HL-60/S4 treated with phorbol 12-myristate 13-acetate at 8.2 ng/mL for 4 days and 3 days (cell line): ENCODE measurements around the gene VASN.
"Not testable (repeated sequence)": the region's sequence is repeated elsewhere in the genome, so short reads cannot be mapped to it uniquely, and the experiment has no call there.

Source experiments
- in situ Hi-C: fragments of 300-500 bp; cut with MboI; formaldehyde crosslinking; loops from 2 replicates; pipeline ENCODE4 v1.15.0; 2022; ENCODE audit warnings: low sequenced_read_pairs

The VASN gene

DNA sequence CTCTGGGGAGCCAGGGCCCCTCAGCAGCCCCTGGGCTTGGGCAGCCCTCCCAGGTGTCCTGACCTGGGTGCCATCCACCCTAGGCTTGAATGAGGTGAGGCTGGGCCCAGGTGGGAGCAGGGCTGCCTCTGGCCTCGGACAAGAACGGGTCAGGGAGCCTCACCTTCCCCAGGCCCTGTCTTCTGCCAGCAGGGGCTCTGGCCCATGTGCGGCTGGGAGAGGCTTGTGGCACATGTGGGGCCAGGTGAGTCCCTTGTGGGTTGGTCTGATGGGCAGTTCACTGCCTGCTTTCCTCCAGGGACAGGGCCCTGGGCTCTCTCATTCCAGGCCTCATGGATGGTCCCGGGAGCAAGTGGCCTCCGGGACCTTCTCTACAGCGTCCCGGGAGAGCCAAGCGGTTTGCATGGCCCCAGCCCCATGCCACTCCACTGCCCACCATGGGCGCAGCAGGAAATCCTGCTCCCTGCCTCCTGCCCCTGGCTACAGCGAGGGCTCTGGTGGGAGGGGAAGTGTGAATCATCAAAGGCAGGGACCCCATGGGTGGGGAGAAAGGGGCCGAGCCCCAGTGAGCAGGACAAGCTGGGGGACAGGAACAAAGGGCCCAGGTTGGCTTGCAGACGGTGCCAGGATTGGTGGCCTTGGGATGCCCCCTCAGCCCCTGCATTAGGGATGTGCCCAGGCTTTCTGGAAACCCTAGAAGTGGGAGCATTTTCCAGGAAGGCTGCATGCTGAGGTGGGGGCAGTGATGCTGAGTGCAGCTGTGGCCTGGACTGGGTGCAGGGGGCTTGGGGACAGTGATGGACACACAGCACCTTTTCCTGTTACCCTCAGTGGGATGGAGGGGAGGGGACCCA, 12.2 kb downstream of the VASN start:
- in situ Hi-C loops, result no loop called here

DNA sequence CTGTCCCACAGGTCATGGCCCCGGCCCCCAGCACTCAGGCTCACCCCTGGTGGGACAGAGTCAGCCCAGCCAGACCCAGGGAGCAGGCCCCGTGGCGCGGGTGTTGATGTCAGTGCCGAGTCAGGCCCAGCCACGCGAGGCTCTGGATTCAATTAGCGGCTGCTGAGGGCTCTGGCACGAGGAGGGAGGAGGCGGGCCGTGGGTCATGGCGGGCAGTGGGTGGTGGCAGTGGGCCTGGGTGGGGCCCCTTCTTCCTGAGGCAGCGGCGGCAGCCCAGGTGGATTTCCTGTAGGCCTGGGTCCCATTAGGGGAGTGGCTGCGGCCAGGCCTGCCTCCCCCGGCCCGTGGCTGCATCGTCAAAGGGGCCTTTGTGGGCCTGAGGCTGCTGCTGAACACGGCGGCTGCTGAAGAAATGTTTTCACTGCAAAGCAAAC, 12.9 kb downstream of the VASN start:
- in situ Hi-C loops, result no loop called here

DNA sequence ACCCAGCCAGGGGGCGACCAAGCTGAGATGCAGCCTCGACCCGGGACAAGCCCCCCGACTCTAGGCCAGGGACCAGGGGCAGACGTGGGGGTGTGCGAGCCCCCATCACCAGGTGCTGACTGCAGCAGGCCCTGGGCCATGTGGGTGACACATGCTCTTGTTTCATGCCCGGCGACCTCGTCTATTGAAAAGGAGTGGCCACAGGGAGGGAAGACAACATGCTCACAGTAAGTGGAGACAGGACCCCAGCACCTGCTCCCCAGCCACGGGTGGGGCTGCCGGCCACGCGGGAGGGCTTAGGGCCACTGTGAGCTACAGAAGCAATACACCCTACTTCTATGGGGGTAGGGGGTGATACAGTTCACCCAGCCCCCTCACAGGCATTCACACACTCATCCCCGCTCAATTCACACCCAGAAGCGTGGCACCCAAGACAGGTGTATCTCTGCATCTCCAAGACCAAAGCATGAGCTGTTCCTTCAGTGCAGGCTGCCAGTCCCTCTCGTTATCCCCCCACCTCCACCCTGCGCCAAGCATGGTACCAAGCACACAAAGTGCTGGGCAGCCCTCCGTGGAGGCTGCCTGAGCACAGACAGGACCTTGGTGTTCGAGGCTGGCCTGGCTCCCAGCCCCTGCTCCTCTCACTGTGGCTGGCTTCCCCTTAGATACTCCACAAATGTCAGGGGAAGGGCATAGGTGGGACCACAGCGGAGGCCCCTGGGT, 13.6 kb downstream of the VASN start:
- in situ Hi-C loops, result no loop called here

DNA sequence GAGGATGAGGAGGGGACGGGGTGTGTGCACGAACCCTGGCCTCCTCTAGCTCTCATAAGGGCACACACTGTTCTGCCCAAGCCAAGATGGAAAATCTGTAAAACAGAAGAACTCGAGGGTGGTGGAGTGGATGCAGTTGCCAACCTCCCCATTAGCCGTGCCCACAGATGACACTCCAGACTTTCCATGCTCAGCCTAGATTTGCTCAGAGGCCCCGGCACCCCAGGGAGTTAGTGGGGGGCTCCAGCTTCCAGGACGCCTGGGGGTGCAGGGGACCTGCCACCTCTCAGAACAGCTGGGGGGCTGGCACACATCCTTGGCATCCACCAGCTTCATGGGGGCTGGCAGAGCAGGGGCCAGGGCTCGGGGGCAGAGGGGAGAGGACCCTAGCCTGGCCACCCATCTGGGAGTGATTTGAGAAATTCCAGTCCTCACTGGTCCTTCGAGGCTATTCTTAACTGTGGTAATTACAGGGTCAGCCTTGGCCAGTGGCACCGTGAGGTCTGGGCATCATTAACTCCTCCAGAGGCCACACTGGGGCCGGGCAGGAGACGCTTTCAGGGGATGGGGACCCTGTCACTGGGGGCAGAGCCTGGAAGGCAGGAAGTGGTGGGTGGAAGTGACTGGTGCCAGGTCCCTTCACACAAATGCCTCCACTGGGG, 14.3 kb downstream of the VASN start:
- in situ Hi-C loops, result no loop called here

DNA sequence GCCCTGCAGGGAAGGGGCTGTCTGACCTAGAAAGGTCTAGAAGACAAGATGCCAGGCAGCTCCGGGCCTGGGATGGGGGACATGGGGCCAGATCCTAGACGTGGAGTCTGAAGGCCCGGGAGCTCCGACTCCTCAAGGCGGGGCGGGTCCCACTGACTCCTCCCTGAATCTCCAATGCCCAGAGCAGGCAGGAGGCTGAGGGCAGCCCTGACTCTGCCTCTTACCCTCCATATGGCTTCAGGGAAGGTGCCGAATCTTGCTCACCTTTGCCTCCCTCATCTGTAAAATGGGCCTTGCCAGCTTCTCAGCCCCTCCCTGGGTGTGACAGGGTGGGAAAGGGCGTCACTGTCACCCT, 14.8 kb downstream of the VASN start:
- in situ Hi-C loops, result no loop called here

DNA sequence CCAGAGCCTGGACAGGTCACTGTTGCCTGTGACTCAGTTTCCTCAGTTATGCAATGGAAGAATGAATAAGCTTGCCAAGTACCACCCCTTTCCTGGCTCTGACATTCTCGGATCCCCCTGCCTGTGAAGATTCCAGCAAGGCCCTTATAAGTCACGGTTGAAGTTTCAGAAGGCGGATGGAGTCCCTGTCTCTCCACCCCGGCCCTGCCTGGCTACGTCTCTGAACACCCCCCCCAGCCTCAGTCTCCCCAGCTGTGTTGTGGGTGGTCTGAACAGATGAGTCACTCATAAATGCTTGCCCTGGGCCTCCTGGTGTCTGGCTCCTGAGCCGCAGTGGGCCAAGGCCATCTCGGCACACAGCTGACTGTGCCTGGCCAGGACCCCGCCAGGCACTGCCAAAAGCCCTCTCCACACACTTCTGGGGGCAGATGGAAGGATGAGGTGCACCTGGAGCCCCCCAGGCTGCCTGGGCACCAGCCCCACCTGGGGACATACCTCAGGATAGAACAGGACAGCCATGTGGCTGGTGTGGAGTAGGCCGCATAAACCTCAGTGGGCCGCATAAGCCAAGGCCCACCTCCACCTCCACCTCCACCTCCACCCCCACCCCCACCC, 15.4 kb downstream of the VASN start:
- in situ Hi-C loops, result no loop called here

DNA sequence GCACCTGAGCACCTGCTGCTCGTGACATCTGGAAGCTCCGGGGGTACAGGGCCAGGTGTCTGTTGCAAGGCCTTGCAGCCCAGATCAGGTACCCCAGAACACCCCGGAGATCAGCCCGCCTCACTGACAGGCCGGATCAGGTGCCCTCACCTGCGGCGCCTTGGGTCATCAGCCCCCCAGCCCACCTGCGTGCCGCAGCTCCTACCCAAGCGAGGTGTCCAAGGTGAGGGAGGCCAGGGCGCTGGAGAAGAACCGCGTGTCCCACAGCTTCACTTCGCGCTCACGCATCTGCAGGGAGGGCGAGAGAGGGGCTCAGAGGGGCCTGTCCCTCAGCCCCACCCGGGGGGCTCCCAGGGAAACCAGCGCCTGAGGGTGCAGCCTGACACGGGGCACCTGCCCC, 16.1 kb downstream of the VASN start:
- in situ Hi-C loops, result no loop called here

DNA sequence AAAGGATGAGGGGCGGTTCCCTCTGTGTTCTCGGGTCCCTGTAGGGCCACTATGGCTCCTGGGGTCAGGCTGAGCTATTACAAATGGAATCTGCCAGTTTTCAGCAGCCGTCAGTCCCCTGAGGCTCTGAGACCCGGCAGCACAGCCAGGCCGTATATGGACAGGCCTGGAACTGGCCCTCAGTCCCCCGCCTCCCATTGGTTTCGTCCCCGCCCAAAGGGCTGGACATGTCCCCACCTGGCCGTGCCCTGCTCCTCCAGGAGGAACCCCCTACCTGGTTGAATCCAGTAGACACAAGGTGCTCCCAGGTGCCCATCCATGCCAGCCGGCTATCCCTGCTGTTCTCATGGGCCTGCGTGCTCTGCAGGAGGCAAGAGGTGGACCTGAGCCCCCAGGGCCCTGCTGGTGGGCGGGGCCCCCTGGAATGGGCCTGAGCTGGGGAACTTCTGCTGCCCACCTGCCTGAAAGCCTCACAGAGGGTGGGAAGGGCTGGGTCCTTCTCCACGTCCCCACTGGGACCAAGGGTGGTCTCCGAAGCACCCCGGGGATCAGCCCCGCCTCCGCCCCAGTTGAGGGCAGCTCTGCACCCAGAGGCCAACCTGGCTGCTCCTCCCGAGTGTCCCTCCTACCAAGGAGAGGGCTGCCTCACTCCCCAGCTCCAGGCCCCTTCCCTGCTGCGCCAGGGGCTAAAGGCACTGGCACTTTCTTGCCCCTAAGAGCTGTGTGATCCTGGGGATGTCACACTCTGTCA, 16.8 kb downstream of the VASN start:
- in situ Hi-C loops, result no loop called here

DNA sequence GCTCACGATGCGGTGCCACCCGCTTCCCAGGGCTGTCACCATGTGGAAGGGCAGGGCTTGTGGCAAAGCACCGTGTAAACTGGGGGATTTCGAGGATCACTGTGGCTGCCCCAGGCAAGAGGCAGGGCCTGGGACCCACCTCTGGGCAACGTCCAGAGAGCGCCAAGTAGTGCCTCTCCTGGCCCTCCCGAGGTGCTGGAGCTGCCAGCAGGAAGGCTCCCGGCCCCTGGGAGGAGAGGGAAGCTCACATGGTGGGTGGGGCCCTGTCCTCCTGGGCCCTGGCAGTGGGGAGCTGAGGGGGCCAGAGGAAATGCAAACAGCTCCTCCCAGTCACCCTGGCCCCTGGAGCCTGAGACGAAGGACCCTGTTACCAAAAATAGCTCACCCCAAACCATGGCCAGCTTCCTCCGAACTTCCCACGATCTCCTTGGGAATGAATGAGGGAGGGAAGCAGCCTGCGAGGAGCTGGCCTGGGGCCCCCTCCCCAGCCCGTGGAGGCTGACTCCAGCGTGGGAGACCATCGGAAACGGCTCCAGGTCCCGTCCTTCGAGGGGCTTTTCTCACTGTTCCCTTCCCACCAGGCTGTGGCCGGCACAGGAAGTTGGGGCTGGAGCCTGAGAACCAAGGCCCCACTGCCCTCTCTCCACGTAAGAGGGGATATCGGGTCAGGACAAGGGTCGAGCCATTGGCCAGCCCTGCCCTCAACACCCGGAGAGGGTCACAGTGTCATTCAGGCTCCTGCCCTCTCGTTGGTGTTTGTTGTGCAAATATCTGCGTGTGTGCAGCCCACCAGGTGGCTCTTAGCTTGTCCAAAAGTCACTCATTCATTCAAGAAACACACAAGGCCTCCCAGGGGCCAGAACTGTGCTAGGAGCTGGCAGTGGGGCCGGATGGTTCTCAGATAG, 17.7 kb downstream of the VASN start:
- in situ Hi-C loops, result no loop called here

DNA sequence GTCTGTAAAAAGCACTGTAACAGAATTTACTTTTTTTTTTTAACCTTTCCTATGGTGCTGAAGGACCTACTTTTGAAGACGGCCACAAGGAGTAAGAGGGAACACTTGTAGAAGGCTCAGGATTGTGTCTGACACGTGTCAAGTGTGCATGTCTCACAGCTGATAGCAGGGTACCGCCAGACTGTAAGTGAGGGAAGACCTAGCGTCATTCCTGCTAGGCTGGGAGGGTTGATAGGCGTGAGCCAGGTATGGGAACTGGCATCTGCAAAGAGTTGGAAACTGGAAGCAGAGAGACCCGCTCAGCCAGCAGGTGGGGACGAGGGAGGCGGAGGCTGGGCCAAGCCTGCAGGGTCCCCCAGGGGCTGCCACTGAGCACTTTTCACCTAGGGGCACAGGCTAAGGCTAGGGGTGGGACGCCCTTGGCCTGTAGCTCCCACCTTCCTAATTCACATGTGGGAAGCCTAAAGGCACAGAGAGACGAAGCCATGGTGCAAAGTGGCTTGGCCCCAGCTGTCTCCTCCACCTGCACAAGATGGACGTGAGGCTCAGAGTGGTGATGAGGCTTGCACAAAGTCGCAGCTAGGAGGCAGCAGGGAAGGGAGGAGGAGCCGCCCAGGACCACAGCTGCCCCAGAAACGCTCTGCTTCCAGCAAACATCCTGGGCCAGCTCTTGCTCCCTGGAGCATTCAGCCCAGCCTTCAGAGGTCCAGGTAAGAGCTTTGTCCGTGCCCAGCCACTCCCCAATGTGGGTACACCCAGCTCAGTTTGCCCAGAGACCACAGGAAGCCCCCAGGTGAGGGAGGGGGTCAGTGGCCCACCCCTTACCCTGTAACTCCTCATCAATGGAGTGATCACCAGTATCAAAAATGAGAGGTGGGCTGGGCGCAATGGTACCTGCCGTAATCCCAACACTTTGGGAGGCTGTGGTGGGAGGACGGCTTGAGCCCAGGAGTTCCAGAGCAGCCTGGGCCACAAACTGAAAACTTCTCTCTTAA, 18.9 kb downstream of the VASN start:
- in situ Hi-C loops, result no loop called here

DNA sequence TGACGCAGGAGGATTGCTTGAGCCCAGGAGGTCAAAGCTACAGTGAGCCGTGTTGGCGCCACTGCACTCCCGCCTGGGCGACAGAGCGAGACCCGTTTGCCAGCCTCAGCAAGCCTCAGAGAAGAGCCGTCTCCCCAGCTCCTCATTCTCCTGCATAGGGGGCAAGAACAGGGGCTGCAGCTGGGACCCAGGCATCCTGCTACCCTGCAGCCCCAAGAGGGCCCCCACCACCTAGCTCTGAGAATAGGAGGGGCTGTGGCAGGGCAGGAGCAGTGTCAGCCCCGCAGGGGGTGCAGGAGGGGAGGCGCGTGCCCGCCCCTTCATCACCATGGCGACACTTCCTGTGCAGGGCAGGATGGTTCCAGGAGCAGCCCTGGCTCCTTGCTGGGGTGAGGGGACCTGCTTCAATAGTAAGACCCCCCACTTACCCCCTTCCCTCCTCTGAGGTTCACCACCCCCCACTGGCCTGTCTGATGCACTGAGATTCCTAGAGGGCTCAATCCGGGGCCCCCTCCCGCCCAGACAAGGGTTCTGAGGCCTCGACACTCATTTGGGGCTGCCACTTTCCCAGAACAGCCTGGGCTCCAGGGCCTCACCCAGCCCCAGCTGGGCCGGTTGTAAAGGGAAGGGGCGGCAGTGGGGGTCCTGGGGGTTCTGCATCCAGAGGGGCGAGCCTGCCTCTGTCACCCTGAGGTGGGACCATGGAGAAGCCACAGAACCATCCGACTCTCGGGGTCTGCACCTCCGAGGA, 20.2 kb downstream of the VASN start:
- in situ Hi-C loops, result no loop called here

DNA sequence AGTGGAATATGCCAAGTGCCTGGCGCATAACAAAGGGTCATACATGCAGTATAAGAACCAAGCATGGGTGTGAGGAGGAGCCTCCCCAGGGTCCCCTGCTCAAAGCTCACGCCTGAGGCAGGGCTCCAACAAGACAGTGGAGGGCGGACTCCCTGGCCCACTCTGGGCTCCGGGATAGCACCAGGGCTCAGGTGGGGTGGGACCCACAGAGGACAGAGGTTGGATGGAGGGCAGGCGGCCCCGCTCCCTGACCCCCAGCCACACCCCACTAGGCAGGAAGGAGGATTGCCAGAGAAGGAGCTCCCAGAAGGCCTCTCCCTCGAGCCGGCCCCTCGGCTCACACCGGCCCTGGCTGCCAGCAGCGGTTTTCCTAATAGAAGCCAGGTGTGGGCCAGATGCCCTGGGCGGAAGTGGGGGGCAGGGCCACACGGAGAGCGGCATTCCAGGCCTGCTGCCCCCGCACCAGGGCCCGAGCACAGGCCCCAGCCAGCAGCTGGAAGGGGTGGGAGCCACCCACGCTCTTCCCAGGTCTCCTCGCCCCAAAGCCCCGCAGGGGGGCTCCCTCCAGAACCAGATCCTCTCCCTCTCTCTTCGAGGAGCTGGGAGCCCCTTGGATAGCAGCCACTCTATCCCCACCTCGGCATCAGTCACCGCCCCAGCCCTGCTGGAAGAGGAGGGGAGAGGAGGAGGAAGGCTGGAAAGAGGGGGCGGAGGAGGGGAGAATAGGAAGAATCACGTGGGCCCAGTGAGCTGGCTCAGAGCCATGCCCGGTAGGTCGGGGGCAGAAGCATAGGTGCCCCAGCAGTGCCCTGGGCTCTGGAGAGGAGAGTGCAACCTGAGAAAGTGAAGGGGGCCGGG, 21.0 kb downstream of the VASN start:
- in situ Hi-C loops, result no loop called here

DNA sequence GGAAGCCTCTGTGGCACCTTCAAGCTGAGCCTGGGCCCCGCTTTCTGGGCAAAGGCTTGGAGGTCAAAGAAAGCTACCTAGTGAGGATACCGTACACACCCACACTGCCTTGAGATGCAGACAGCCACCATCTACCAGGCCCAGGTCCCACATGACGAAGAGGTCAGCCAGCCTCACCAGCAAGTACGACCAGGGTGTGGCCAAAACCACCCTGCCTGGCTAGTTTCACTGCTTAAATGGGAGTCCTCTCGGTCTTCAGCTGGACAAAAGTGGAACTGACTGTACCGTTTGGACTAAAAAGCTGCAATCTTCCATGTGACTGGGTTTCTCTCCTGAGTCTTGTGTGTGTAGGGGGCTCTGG, 21.6 kb downstream of the VASN start:
- in situ Hi-C loops, result no loop called here

DNA sequence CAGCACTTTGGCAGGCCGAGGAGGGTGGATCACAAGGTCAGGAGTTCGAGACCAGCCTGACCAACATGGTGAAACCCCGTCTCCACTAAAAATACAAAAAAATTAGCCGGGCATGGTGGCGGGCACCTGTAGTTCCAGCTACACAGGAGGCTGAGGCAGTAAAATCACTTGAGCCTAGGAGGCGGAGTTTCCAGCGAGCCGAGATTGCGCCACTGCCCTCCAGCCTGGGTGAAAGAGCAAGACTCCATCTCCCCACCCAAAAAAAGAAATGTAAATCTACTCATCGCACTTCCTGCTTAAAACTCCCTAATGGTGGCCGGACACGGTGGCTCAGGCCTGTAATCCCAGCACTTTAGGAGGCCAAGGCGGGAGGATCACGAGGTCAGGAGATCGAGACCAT, 22.2 kb downstream of the VASN start:
- in situ Hi-C loops, result not testable (repeated sequence)

DNA sequence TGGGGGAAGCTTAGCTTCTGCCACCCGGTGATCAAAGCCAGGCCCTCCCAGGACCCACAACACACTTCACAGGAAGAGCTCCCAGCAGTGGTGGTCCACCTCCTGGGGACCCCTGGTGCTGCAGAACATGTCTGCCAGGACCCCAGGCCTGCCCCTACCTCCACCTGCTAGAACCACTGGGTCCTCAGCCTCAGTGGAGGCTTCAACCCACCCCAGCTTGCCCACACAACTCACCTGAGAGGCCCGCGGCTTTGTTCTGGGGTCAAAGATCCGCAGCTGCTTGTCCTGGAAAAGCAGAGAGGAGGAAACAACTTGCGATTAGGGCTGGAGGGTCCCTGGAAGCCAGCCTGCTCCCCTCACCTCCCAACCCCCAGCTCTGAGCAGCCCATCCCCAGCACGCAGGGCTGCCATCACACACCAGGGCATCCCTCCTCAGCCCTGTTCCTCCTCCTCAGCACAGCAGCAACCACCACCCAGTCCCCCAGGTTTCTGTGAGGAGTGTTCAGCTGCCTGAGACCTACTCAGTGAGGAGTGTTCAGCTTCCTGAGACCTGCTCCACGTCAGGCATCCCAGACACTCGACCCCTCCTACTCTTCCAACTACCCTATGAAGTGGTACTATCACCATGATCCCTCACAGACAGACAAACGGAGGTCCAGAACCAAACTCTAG, 23.5 kb downstream of the VASN start:
- in situ Hi-C loops, result no loop called here

DNA sequence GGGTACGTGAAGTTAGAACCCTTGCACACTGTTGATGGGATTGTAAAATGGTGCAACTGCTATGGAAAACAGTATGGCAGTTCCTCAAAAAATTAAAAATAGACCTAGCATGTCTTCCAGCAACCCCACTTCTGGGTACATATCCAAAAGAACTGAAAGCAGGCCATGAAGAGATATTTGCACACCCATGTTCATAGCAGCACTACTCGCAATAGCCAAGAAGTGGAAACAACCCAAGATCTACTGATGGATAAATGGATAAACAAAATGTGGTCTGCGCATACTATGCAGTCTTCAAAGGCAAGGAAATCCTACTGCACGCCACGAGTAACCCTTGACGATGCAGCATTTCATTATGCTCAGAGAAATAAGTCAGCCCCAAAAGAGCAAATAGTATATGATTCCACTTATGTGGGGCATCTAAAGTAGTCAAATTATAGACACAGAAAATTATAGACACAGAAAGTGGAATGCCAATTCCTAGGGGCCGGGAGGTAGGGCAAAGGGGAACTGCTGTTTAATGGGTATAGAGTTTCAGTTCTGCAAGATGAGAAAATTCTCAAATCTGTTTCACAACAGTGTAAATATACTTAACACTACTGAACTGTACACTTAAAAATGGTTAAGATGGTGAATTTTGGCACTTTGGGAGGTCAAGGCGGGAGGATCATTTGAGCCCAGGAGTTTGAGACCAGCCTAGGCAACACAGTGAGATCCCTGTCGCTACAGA, 27.5 kb downstream of the VASN start:
- in situ Hi-C loops, result no loop called here
